Upper lobe of left lung (tissue), 6 donors: Measurements from ENCODE around the gene HCAR2. TPM values are rescaled to one million over a fixed set of nuclear protein-coding genes. Genes with fewer than 3 reads are reported as not detected.
A peak's percentile ranks its signal among the peaks of the same experiment; 100 is the strongest.

Experiments used
- ATAC-seq, 2 donors: fragments of 200-7000 bp; cut with Tn5 transposase; one replicate each; pipeline ENCODE4 v1.9.1; 2022; ENCODE audit warnings: mild to moderate bottlenecking in 2 of 2, moderate library complexity in 2 of 2; ENCODE audit not compliant: low FRiP score in 2 of 2
- DNase-seq, 2 donors: peaks; one replicate each; pipeline ENCODE4 v3.0.0-alpha.2; 2019 to 2020
- H3K27ac ChIP-seq, 4 donors: fragments of 200-600 bp; sonication (generic); one replicate each; pipeline ENCODE4 v1.5.1; 2016 to 2019
- H3K27me3 ChIP-seq, 4 donors: fragments of 200-600 bp; sonication (generic); one replicate each; pipeline ENCODE4 v1.5.1; 2017 to 2019
- H3K36me3 ChIP-seq, 4 donors: fragments of 200-600 bp; sonication (generic); one replicate each; pipeline ENCODE4 v1.5.1; 2016 to 2019
- H3K4me1 ChIP-seq, 4 donors: fragments of 200-600 bp; sonication (generic); one replicate each; pipeline ENCODE4 v1.5.1; 2018 to 2019
- H3K4me3 ChIP-seq, 4 donors: fragments of 200-600 bp; sonication (generic); one replicate each; pipeline ENCODE4 v1.5.1; 2017 to 2019; ENCODE audit warnings: mild to moderate bottlenecking in 2 of 4, moderate library complexity in 1 of 4
- H3K9me3 ChIP-seq, 4 donors: fragments of 200-600 bp; sonication (generic); one replicate each; pipeline ENCODE4 v1.5.1; 2018 to 2019
- EP300 ChIP-seq, 4 donors: sonication (generic); formaldehyde crosslinking; IDR thresholded peaks; one replicate each; pipeline ENCODE4 v1.5.1; 2017; ENCODE audit warnings: antibody characterized with exemption in 4 of 4, control low read depth in 2 of 4
- POLR2A ChIP-seq, 4 donors: fragments of 450-650 bp; IDR thresholded peaks; one replicate each; pipeline ENCODE4 v1.5.1; 2016 to 2017; ENCODE audit warnings: antibody characterized with exemption in 4 of 4, mild to moderate bottlenecking in 2 of 4
- POLR2AphosphoS5 ChIP-seq, 2 donors: sonication (generic); formaldehyde crosslinking; IDR thresholded peaks; one replicate each; pipeline ENCODE4 v1.5.1; 2017; ENCODE audit warnings: antibody characterized with exemption in 2 of 2
- WGBS, 2 donors: methylation state at CpG; one replicate each; pipeline ENCODE4 v1.1.5; 2017 to 2018; 5-methylcytosine and 5-hydroxymethylcytosine counted together
- total RNA-seq, 6 donors: library from RNA; depleted of rRNA in 4 of 6; stranded (reverse); fragments of >200 nt in 4 of 6; gene quantifications; one replicate each; pipeline versions ENCODE4 v1.1.0 to v1.2.1, GENCODE V29; 2016 to 2021
- TF ChIP-seq, protein P1 (sequence below), 6 experiments: fragments of 450-650 bp in 4 of 6; fragments of 200-600 bp in 2 of 6; sonication (generic) in 2 of 6; IDR thresholded peaks; one replicate each; pipeline ENCODE4 v1.5.1; 2016 to 2019; ENCODE audit warnings: antibody characterized with exemption in 6 of 6
- donor health status: DM: no; HTN: no; CAD: no; lungs with moderate emphysema.
- donor health status: DM: no; HTN: yes; CAD: no; lungs with severe emphysema.

Gene HCAR2
- total RNA-seq, 6 donors from 2014 or later: 3.3 to 26.5 (median 7.5) TPM

DNA sequence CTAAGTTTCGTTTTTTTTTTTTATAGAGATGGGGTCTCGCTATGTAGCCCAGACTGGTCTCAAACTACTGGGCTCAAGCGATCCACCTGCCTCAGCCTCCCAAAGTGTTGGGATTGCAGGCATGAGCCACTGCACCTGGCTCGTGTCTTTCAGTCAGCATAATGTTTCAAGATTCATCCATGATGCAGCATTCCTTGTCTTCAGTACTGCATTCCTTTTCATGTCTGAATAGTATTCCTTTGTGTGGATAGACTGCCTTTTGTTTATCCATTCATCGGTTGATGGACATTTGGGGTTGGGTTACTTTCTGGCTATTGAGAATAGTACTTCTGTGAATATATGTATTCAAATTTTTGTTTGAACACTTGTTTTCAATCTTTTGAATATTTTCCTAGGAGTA, 37.4 kb downstream of the HCAR2 start:
- TF ChIP-seq POLR2A (IDR thresholded peaks at IDR 0.05) (no peak), EP300 (IDR thresholded peaks at IDR 0.05) (no peak), POLR2AphosphoS5 (IDR thresholded peaks at IDR 0.05) (no peak)
- TF ChIP-seq, protein P1, sequence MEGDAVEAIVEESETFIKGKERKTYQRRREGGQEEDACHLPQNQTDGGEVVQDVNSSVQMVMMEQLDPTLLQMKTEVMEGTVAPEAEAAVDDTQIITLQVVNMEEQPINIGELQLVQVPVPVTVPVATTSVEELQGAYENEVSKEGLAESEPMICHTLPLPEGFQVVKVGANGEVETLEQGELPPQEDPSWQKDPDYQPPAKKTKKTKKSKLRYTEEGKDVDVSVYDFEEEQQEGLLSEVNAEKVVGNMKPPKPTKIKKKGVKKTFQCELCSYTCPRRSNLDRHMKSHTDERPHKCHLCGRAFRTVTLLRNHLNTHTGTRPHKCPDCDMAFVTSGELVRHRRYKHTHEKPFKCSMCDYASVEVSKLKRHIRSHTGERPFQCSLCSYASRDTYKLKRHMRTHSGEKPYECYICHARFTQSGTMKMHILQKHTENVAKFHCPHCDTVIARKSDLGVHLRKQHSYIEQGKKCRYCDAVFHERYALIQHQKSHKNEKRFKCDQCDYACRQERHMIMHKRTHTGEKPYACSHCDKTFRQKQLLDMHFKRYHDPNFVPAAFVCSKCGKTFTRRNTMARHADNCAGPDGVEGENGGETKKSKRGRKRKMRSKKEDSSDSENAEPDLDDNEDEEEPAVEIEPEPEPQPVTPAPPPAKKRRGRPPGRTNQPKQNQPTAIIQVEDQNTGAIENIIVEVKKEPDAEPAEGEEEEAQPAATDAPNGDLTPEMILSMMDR (IDR thresholded peaks at IDR 0.05): no peak
- no peaks in the 10 kb centered on the region for H3K36me3 ChIP-seq
- H3K4me3 ChIP-seq: no peak overlapping the region
- 93 to 97% methylated on average over 5 of the region's 5 CpGs for WGBS, 2 donors
- no peak for DNase-seq
- no peaks in the 10 kb centered on the region for H3K4me1 ChIP-seq
- no peak overlapping the region for H3K27ac ChIP-seq
- no peaks in the 10 kb centered on the region for H3K27me3 ChIP-seq
- H3K9me3 ChIP-seq: no peaks in the 10 kb centered on the region
- no peak for ATAC-seq

DNA sequence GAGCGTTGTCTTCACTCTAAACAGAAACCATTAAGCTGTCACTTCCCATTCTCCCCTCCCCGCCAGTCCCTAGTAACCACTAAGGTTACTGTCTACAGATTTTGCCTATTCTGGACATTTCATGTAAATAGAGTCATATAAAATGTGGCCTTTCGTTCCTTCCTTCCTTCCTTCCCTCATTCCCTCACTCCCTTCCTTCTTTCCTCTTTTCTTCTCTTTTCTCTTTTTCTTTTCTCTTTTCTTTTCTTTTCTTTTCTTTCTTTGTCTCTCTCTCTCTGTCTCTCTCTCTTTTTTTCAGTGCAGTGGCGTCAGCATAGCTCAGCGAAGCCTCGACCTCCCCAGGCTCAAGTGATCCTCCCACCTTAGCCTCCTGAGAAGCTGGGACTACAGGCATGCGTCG, 37.8 kb downstream of the HCAR2 start:
- H3K4me3 ChIP-seq: no peak overlapping the region
- DNase-seq: no peak
- no peak overlapping the region for H3K27ac ChIP-seq
- no peaks in the 10 kb centered on the region for H3K36me3 ChIP-seq
- WGBS, 2 donors: 84 to 88% methylated on average over 8 of the region's 8 CpGs
- no peak for TF ChIP-seq EP300 (IDR thresholded peaks at IDR 0.05)
- H3K9me3 ChIP-seq: no peaks in the 10 kb centered on the region
- H3K4me1 ChIP-seq: no peaks in the 10 kb centered on the region
- no peaks in the 10 kb centered on the region for H3K27me3 ChIP-seq
- no peak for ATAC-seq

DNA sequence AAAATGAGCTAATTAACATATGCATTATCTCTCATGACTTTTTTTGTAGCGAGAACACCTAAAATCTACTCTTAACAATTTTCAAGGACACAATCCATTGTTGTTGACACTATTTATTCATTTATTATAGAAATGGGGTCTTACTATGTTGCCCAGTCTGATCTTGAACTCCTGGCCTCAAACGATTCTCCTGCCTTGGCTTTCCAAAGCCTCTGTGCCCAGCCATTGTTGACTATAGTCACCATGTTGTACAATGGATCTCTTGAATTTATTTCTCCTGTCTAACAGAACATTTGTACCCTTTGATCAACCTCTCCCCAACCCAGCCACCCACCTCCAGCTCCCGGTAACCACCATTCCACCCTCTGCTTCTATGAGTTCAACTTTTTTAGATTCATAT, 41.2 kb downstream of the HCAR2 start:
- no peak for DNase-seq
- Histone ChIP-seq H3K36me3 (no peaks in the 10 kb centered on the region), H3K9me3 (no peaks in the 10 kb centered on the region), H3K4me1 (no peaks in the 10 kb centered on the region), H3K27me3 (no peaks in the 10 kb centered on the region), H3K4me3 (no peak overlapping the region), H3K27ac (no peak overlapping the region)
- ATAC-seq: no peak
- WGBS, 2 donors: 93 to 96% methylated on average over 3 of the region's 3 CpGs
- TF ChIP-seq, protein P1 (IDR thresholded peaks at IDR 0.05): no peak
- no peak for TF ChIP-seq POLR2A (IDR thresholded peaks at IDR 0.05)
- TF ChIP-seq POLR2AphosphoS5 (IDR thresholded peaks at IDR 0.05): no peak
- TF ChIP-seq EP300 (IDR thresholded peaks at IDR 0.05): no peak

DNA sequence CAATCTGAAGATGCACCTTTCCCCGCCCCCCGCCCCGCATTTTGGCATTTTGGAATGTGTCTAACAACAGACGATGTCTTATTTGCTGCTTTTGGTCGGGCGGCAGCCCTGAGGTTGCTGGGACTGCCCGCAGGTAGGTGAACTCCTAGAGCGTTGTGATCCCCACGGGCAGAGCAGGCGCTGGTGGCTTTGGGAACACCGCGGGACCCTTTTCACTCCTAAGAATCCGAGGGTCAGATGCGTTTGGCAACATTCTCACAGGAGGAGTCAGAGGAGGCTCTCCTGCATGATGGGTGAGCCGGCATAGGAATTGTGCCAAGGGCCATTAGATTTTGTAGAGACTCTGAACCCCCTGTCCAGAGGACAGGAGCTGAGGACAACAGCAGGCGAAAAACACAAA, 41.9 kb downstream of the HCAR2 start:
- ATAC-seq (no peak), DNase-seq (no peak)
- H3K4me1 ChIP-seq: no peaks in the 10 kb centered on the region
- H3K36me3 ChIP-seq: no peaks in the 10 kb centered on the region
- H3K27me3 ChIP-seq: no peaks in the 10 kb centered on the region
- H3K4me3 ChIP-seq: no peak overlapping the region
- WGBS, 2 donors: 82 to 87% methylated on average over 7 to 16 of the region's 16 CpGs
- H3K9me3 ChIP-seq: no peaks in the 10 kb centered on the region
- TF ChIP-seq EP300 (IDR thresholded peaks at IDR 0.05): no peak
- TF ChIP-seq, protein P1 (IDR thresholded peaks at IDR 0.05): no peak
- TF ChIP-seq POLR2A (IDR thresholded peaks at IDR 0.05): no peak
- TF ChIP-seq POLR2AphosphoS5 (IDR thresholded peaks at IDR 0.05): no peak
- H3K27ac ChIP-seq: no peak overlapping the region

DNA sequence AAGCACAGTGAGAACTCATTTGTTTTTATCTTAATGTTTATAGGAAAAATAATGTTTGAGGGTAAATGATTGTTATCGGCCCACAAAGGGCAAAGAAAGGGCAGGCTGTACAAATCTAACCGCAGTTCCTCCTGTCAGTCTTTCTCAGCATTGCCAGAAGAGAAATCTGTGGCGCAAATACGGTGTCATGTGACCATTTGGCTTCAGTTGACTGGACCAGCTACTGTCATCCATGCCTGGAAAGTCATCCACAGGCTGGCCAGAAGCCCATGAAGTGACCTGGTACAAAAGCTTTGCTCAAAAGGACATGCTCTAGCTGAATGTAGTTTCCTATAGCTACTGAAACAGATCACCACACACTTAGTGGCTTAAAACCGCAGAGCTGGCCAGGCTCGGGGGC, 43.6 kb downstream of the HCAR2 start:
- Histone ChIP-seq H3K27me3 (no peaks in the 10 kb centered on the region), H3K27ac (no peak overlapping the region), H3K4me3 (no peak overlapping the region), H3K4me1 (no peaks in the 10 kb centered on the region), H3K36me3 (no peaks in the 10 kb centered on the region), H3K9me3 (no peaks in the 10 kb centered on the region)
- 61 to 74% methylated on average over 6 of the region's 6 CpGs for WGBS, 2 donors
- ATAC-seq (no peak), DNase-seq (peak in 1 of 2 donors; percentile 23)
- no peak for TF ChIP-seq EP300 (IDR thresholded peaks at IDR 0.05)
- TF ChIP-seq POLR2A (IDR thresholded peaks at IDR 0.05): no peak
- no peak for TF ChIP-seq POLR2AphosphoS5 (IDR thresholded peaks at IDR 0.05)
- TF ChIP-seq, protein P1 (IDR thresholded peaks at IDR 0.05): no peak
